OCI-LY3 (cell line): ENCODE measurements around the gene FRAS1.
"Not testable (repeated sequence)": the region's sequence is repeated elsewhere in the genome, so short reads cannot be mapped to it uniquely, and the experiment has no call there.

Experiments used
- H2AFZ ChIP-seq: fragments of 200-600, 300-600 bp; shearing (Covaris generic); 2 replicates; pipeline ENCODE4 v1.6.0; 2014; ENCODE audit warnings: antibody characterized with exemption, low read depth, low read length
- H3K27ac ChIP-seq: fragments of 200-600, 300-600 bp; sonication (generic); 2 replicates; pipeline ENCODE4 v1.5.1; 2014; ENCODE audit warnings: mild to moderate bottlenecking, low read length, moderate library complexity, mixed read lengths
- H3K27me3 ChIP-seq: fragments of 200-600, 300-600 bp; sonication (generic); 2 replicates; pipeline ENCODE4 v1.6.1; 2014; ENCODE audit warnings: low read depth, low read length, mixed read lengths
- H3K36me3 ChIP-seq: fragments of 200-600, 300-600 bp; sonication (generic); replicated peaks from 2 replicates; pipeline ENCODE3; 2014; ENCODE audit warnings: low read depth, low read length, mixed read lengths
- H3K4me1 ChIP-seq: fragments of 300-600, 200-600 bp; sonication (generic); 2 replicates; pipeline ENCODE4 v1.6.1; 2014; ENCODE audit warnings: low read length, mixed read lengths
- H3K4me2 ChIP-seq: fragments of 200-600, 300-600 bp; sonication (generic); 2 replicates; pipeline ENCODE4 v1.6.1; 2014; ENCODE audit warnings: low read length, mixed read lengths
- H3K4me3 ChIP-seq: fragments of 300-600, 200-600 bp; sonication (generic); 2 replicates; pipeline ENCODE4 v1.5.1; 2014; ENCODE audit warnings: antibody characterized with exemption, mild to moderate bottlenecking, low read length, moderate library complexity
- H3K79me2 ChIP-seq: fragments of 300-600, 200-600 bp; shearing (Covaris generic); 2 replicates; pipeline ENCODE4 v1.6.1; 2014; ENCODE audit warnings: mild to moderate bottlenecking, low read length, mixed read lengths
- H3K9ac ChIP-seq: fragments of 300-600, 200-600 bp; shearing (Covaris generic); 2 replicates; pipeline ENCODE4 v1.6.0; 2014; ENCODE audit warnings: mild to moderate bottlenecking, low read length, moderate library complexity
- H3K9me3 ChIP-seq: fragments of 200-600, 300-600 bp; shearing (Covaris generic); 2 replicates; pipeline ENCODE4 v1.6.1; 2014; ENCODE audit warnings: low read length, mixed read lengths; ENCODE audit not compliant: insufficient read depth
- H4K20me1 ChIP-seq: fragments of 200-600, 300-600 bp; sonication (generic); 2 replicates; pipeline ENCODE4 v1.6.1; 2016; ENCODE audit warnings: low read length, mixed read lengths; ENCODE audit not compliant: insufficient read depth
- CTCF ChIP-seq: fragments of 200-600, 300-600 bp; sonication (generic); IDR thresholded peaks from 2 replicates; pipeline ENCODE4 v1.5.1; 2014; ENCODE audit warnings: antibody characterized with exemption, low read length, low read depth
- EZH2phosphoT487 ChIP-seq: fragments of 200-600 bp; shearing (Covaris generic); IDR thresholded peaks from 2 replicates; pipeline ENCODE4 v1.6.1; 2018; ENCODE audit warnings: antibody characterized with exemption, mixed run types, low read depth

FRAS1 gene

GRCh38 chr4:78545275-78546246, 488.4 kb downstream of the FRAS1 start:
- H3K4me1 ChIP-seq: no peaks in the 10 kb centered on the region
- no peaks in the 10 kb centered on the region for H3K9me3 ChIP-seq
- no peak overlapping the region for H3K4me2 ChIP-seq
- no peaks in the 10 kb centered on the region for H3K79me2 ChIP-seq
- no peaks in the 10 kb centered on the region for H4K20me1 ChIP-seq
- H3K9ac ChIP-seq: no peak overlapping the region
- TF ChIP-seq CTCF: no peak
- TF ChIP-seq EZH2phosphoT487: no peak
- peaks cover 13% of the 10 kb centered on the region for H3K27me3 ChIP-seq
- no peak overlapping the region for H3K27ac ChIP-seq
- no peak overlapping the region for H3K4me3 ChIP-seq
- no peak overlapping the region for H2AFZ ChIP-seq
- no peaks in the 10 kb centered on the region for H3K36me3 ChIP-seq

GRCh38 chr4:78547899-78548298, 490.8 kb downstream of the FRAS1 start:
- not testable (repeated sequence) for H3K4me3 ChIP-seq, H3K4me2 ChIP-seq, H3K36me3 ChIP-seq, H3K9ac ChIP-seq, H2AFZ ChIP-seq, H3K27ac ChIP-seq, H3K4me1 ChIP-seq, H3K9me3 ChIP-seq, H4K20me1 ChIP-seq, H3K79me2 ChIP-seq
- peaks cover 13% of the 10 kb centered on the region for H3K27me3 ChIP-seq

GRCh38 chr4:78548889-78549288, 491.8 kb downstream of the FRAS1 start:
- not testable (repeated sequence) for H3K4me3 ChIP-seq, H3K36me3 ChIP-seq, H3K79me2 ChIP-seq, H3K9ac ChIP-seq, H4K20me1 ChIP-seq, H3K27ac ChIP-seq, H3K4me1 ChIP-seq, H3K9me3 ChIP-seq, H3K4me2 ChIP-seq, H2AFZ ChIP-seq
- peaks cover 13% of the 10 kb centered on the region for H3K27me3 ChIP-seq

- Histone ChIP-seq H2AFZ (no peak within 1 kb of the TSS), H3K36me3 (no peaks in the 10 kb centered on the region), H3K4me2 (no peak within 1 kb of the TSS), H3K9ac (no peak within 1 kb of the TSS), H3K9me3 (no peaks in the 10 kb centered on the region), H3K79me2 (no peaks in the 10 kb centered on the region), H3K27me3 (no peaks in the 10 kb centered on the region), H4K20me1 (no peaks in the 10 kb centered on the region), H3K27ac (no peak within 1 kb of the TSS), H3K4me3 (no peak within 1 kb of the TSS), H3K4me1 (no peaks in the 10 kb centered on the region)
- no peak for TF ChIP-seq CTCF
- no peak for TF ChIP-seq EZH2phosphoT487
Observed at GRCh38 chr4:78551420-78552351, 494.6 kb downstream of the FRAS1 start, which contains the start of gene ANXA3. Gene ANXA3 (plus strand): TSS chr4:78551770. CDS start chr4:78554474, 2,704 bp downstream.
